Spleen (tissue), 7 donors: ENCODE measurements around the gene NRL.

ENCODE experiments used
- CTCF ChIP-seq, 11 experiments: fragments of 200-600 bp in 7 of 11; fragments of 450-650 bp in 4 of 11; sonication (generic) in 4 of 11; IDR thresholded peaks in 8 of 11; conservative IDR thresholded peaks in 3 of 11; 1 replicate in 7 of 11; 2 replicates in 4 of 11; pipeline versions ENCODE4 v1.4.0 to v1.8.0; 2016 to 2021; ENCODE audit warnings: antibody characterized with exemption in 11 of 11, inconsistent platforms in 4 of 11, mild to moderate bottlenecking in 1 of 11
- POLR2A ChIP-seq, 3 donors: fragments of 450-650 bp; IDR thresholded peaks; one replicate each; pipeline ENCODE4 v1.5.1; 2017; ENCODE audit warnings: antibody characterized with exemption in 3 of 3, mild to moderate bottlenecking in 1 of 3
- donor health status: DM: no; HTN: no; CAD: no; lungs with moderate emphysema.
- donor health status: DM: no; HTN: no; CAD: no.
- donor health status: DM: no; HTN: no; CAD: no.

DNA sequence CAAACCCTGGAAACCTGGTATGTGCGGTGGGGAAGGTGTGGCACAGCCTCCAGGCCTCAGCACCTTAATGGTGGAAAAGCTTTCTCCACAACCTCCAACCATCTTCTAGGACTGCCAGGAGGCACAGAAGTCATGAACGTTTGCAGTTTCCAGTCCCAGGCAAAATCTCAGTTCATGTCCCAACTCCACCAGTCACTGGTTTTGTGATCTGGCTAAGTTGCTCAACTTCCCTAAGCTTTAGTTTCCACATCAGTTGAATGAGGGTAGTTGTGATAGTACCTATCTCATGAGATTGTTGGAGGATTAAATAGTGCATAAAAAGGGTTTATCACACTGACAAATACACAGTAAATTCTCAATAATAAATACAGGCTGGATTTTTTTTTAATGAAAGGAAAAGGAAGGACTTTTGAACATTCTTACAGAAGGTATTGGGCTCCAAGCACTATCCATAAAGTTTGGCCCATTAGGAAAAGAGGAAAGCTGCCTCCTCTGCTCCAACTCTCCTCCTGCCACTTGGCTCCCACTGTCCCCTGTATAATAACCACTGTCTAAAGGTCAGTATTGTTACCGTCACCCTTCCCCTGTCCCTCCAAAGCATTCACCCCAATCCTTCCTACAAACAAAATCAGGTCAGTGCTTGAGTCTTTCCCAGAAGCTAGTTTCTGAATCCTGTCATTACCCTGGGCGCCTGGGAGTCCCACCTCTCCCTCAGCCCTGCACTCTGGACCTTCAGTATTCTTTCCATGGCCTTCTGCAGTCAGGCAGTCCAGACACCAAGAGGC is 14.4 kb downstream of the NRL start:
- TF ChIP-seq CTCF (IDR thresholded peaks at IDR 0.05 in 8 of 11, conservative IDR thresholded peaks at IDR 0.05 in 3 of 11), result no peak
- TF ChIP-seq POLR2A (IDR thresholded peaks at IDR 0.05), result no peak
